GM19324 (cell line): ENCODE measurements around the gene GSTCD.
"Not testable (repeated sequence)": the region's sequence is repeated elsewhere in the genome, so short reads cannot be mapped to it uniquely, and the experiment has no call there.

Source experiments
- ATAC-seq: cut with Tn5 transposase; IDR thresholded peaks from one replicate; pipeline ENCODE4 v1.9.1; 2021; ENCODE audit warnings: mild to moderate bottlenecking, moderate library complexity; ENCODE audit not compliant: unreplicated experiment, low FRiP score

Gene GSTCD

GRCh38 chr4:105805501-105806120 lies 97.0 kb downstream of the GSTCD start:
- ATAC-seq: no peak

GRCh38 chr4:105807496-105807895 lies 98.9 kb downstream of the GSTCD start:
- no peak for ATAC-seq

GRCh38 chr4:105808030-105808749 lies 99.6 kb downstream of the GSTCD start:
- no peak for ATAC-seq

- ATAC-seq: no peak
These were observed 100.1 kb downstream of the GSTCD start for GRCh38 chr4:105808750-105809041.

GRCh38 chr4:105815701-105816100 lies 107.1 kb downstream of the GSTCD start:
- no peak for ATAC-seq

GRCh38 chr4:105822061-105822460 lies 113.5 kb downstream of the GSTCD start:
- ATAC-seq: no peak

GRCh38 chr4:105828074-105828473 lies 119.5 kb downstream of the GSTCD start:
- no peak for ATAC-seq

GRCh38 chr4:105831189-105831588 lies 122.6 kb downstream of the GSTCD start:
- ATAC-seq: no peak

GRCh38 chr4:105835177-105835576 lies 126.6 kb downstream of the GSTCD start:
- ATAC-seq: no peak

- ATAC-seq: no peak
These were observed 128.0 kb downstream of the GSTCD start for GRCh38 chr4:105836537-105836936.

GRCh38 chr4:105837037-105837436 lies 128.5 kb downstream of the GSTCD start:
- ATAC-seq: no peak

- no peak for ATAC-seq
These were observed 129.5 kb downstream of the GSTCD start for GRCh38 chr4:105838082-105838481.

- ATAC-seq: no peak
These were observed 132.0 kb downstream of the GSTCD start for GRCh38 chr4:105840426-105841174.

- no peak for ATAC-seq
These were observed 135.4 kb downstream of the GSTCD start for GRCh38 chr4:105843941-105844340.

GRCh38 chr4:105845559-105845958 lies 137.0 kb downstream of the GSTCD start:
- ATAC-seq: no peak

GRCh38 chr4:105848359-105848758 lies 139.8 kb downstream of the GSTCD start:
- not testable (repeated sequence) for ATAC-seq

GRCh38 chr4:105851196-105851595 lies 142.6 kb downstream of the GSTCD start:
- ATAC-seq: no peak

GRCh38 chr4:105852230-105852629 lies 143.6 kb downstream of the GSTCD start:
- not testable (repeated sequence) for ATAC-seq

- no peak for ATAC-seq
These were observed 150.0 kb downstream of the GSTCD start for GRCh38 chr4:105858466-105859040.

- ATAC-seq: no peak
These were observed 150.6 kb downstream of the GSTCD start for GRCh38 chr4:105859233-105859632.

GRCh38 chr4:105870963-105871362 lies 162.4 kb downstream of the GSTCD start:
- no peak for ATAC-seq
